HepG2 (cell line): ENCODE measurements around the gene KCNH1. TPM values are rescaled to one million over a fixed set of nuclear protein-coding genes. Genes with fewer than 3 reads are reported as not detected.

Source experiments
- PLRG1 ChIP-seq: fragments of 450-650 bp; conservative IDR thresholded peaks from 2 replicates; pipeline ENCODE4 v1.6.1; 2016
- TAF1 ChIP-seq: sonication (generic); formaldehyde crosslinking; IDR thresholded peaks from 2 replicates; pipeline ENCODE4 v1.4.0; 2020; ENCODE audit warnings: missing genetic modification reagents
- ZBTB38 ChIP-seq: sonication (generic); formaldehyde crosslinking; IDR thresholded peaks from 2 replicates; pipeline ENCODE4 v1.5.1; 2020; ENCODE audit warnings: mild to moderate bottlenecking, missing genetic modification reagents
- ZNF782 ChIP-seq: sonication (generic); formaldehyde crosslinking; IDR thresholded peaks from 2 replicates; pipeline ENCODE4 v1.4.0; 2020; ENCODE audit warnings: missing genetic modification reagents, mild to moderate bottlenecking, borderline replicate concordance
- ZSCAN12 ChIP-seq: sonication (generic); formaldehyde crosslinking; IDR thresholded peaks from 2 replicates; pipeline ENCODE4 v1.9.0; 2021; ENCODE audit warnings: mild to moderate bottlenecking, missing genetic modification reagents
- polyA plus RNA-seq, 8 experiments: library from polyadenylated mRNA; depleted of rRNA in 3 of 8; stranded (reverse) in 7 of 8; unstranded in 1 of 8; fragments of >200 nt; fragmentation: Illumina TruSeq in 4 of 8; extraction: Trizol in 4 of 8; gene quantifications; 2 replicates each; pipeline versions ENCODE4 v1.2.1 to v1.2.3, GENCODE V29; 2011 to 2016; ENCODE audit warnings: low read depth in 4 of 8, missing spikeins in 1 of 8, mixed read lengths in 1 of 8; ENCODE audit not compliant: insufficient read depth in 1 of 8
- total RNA-seq, 5 experiments: library from RNA; depleted of rRNA; stranded (reverse); fragments of >200 nt; fragmentation: Illumina TruSeq; extraction: Trizol; gene quantifications; 2 replicates each; pipeline ENCODE4 v1.2.3, GENCODE V29; 2016; ENCODE audit warnings: low read depth in 1 of 5
- TF ChIP-seq, protein P1 (sequence below), 2 experiments: fragments of 450-650 bp in 1 of 2; sonication (generic) in 1 of 2; formaldehyde crosslinking in 1 of 2; IDR thresholded peaks; 2 replicates each; pipeline versions ENCODE4 v1.6.1 to v1.8.0; 2016 to 2022; ENCODE audit warnings: antibody characterized with exemption in 1 of 2, mild to moderate bottlenecking in 1 of 2, missing genetic modification reagents in 1 of 2
- TF ChIP-seq, protein P2 (sequence below): IDR thresholded peaks from 2 replicates; pipeline ENCODE4 v1.6.1; 2016
- TF ChIP-seq, protein P3 (sequence below): sonication (generic); formaldehyde crosslinking; IDR thresholded peaks from 2 replicates; pipeline ENCODE4 v1.9.0; 2022; ENCODE audit warnings: low read depth, missing genetic modification reagents
- TF ChIP-seq, protein P4 (sequence below): sonication (generic); formaldehyde crosslinking; IDR thresholded peaks from 2 replicates; pipeline ENCODE4 v1.8.1; 2023; ENCODE audit warnings: mild to moderate bottlenecking, missing genetic modification reagents
- TF ChIP-seq, protein P5 (sequence below): sonication (generic); formaldehyde crosslinking; IDR thresholded peaks from 2 replicates; pipeline ENCODE4 v1.5.0; 2020; ENCODE audit warnings: mild to moderate bottlenecking, missing genetic modification reagents

KCNH1 gene
- total and polyA plus RNA-seq, 2 of the 13 experiments (the other 11 are each of a cell fraction or from before 2014, with no cell fraction given), result not detected

DNA sequence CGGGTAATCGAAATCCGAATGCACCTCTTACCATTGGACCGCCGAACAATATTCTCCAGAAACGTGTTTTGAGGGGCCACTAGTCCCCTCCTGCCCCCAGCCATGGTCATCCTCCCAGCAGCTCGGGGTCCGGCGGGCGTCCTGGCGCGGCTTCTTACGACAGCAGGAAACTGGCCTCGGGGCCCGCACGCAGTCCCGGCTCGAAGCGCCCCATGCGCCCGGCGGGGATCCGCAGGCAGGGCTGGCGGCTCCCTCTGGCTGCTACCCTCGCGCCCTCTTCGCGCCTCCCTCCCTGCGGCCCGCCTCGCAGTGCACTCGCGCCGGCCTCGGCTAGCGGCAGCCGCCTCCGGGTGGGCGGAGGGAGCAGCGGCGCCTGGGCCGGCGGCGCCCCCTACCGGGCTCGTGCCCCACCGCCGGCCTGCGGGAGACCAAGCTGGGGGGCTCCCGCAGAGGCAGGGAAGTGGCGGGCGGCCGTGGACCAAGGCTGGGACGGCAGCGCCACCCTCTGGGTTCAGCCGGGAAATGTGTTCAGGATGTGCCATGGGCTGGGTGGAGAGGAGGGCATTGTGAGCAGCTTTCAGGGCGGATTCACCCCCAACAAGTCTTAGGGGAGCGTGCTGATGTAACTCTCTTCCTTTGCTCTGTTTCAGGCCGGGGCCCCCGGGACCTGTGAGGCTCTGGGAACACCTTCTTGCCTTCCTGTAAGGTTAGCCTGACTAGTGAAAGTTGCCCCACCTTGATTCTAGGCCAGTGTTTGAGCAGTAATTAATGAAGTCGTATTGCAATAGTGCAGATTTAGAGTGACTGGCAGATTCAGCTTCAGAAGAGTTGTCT lies at the start of gene KCNH1 (continued):
- TF ChIP-seq, protein P1, sequence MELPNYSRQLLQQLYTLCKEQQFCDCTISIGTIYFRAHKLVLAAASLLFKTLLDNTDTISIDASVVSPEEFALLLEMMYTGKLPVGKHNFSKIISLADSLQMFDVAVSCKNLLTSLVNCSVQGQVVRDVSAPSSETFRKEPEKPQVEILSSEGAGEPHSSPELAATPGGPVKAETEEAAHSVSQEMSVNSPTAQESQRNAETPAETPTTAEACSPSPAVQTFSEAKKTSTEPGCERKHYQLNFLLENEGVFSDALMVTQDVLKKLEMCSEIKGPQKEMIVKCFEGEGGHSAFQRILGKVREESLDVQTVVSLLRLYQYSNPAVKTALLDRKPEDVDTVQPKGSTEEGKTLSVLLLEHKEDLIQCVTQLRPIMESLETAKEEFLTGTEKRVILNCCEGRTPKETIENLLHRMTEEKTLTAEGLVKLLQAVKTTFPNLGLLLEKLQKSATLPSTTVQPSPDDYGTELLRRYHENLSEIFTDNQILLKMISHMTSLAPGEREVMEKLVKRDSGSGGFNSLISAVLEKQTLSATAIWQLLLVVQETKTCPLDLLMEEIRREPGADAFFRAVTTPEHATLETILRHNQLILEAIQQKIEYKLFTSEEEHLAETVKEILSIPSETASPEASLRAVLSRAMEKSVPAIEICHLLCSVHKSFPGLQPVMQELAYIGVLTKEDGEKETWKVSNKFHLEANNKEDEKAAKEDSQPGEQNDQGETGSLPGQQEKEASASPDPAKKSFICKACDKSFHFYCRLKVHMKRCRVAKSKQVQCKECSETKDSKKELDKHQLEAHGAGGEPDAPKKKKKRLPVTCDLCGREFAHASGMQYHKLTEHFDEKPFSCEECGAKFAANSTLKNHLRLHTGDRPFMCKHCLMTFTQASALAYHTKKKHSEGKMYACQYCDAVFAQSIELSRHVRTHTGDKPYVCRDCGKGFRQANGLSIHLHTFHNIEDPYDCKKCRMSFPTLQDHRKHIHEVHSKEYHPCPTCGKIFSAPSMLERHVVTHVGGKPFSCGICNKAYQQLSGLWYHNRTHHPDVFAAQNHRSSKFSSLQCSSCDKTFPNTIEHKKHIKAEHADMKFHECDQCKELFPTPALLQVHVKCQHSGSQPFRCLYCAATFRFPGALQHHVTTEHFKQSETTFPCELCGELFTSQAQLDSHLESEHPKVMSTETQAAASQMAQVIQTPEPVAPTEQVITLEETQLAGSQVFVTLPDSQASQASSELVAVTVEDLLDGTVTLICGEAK (IDR thresholded peaks at IDR 0.05), result no peak
- TF ChIP-seq, protein P1 (CRISPR knock-in tag; IDR thresholded peaks at IDR 0.05), result no peak
- TF ChIP-seq, protein P2, sequence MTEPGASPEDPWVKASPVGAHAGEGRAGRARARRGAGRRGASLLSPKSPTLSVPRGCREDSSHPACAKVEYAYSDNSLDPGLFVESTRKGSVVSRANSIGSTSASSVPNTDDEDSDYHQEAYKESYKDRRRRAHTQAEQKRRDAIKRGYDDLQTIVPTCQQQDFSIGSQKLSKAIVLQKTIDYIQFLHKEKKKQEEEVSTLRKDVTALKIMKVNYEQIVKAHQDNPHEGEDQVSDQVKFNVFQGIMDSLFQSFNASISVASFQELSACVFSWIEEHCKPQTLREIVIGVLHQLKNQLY (CRISPR knock-in tag), result no peak
- TF ChIP-seq ZBTB38 (CRISPR knock-in tag) (0 out of 2 replicates have a peak, but pooled peaks have one; percentile 24), ZNF782 (CRISPR knock-in tag) (no peak), ZSCAN12 (CRISPR knock-in tag) (no peak), TAF1 (no peak), PLRG1 (no peak)
- TF ChIP-seq, protein P3, sequence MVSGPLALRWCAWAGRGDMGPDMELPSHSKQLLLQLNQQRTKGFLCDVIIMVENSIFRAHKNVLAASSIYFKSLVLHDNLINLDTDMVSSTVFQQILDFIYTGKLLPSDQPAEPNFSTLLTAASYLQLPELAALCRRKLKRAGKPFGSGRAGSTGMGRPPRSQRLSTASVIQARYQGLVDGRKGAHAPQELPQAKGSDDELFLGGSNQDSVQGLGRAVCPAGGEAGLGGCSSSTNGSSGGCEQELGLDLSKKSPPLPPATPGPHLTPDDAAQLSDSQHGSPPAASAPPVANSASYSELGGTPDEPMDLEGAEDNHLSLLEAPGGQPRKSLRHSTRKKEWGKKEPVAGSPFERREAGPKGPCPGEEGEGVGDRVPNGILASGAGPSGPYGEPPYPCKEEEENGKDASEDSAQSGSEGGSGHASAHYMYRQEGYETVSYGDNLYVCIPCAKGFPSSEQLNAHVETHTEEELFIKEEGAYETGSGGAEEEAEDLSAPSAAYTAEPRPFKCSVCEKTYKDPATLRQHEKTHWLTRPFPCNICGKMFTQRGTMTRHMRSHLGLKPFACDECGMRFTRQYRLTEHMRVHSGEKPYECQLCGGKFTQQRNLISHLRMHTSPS, result no peak
- TF ChIP-seq, protein P4, sequence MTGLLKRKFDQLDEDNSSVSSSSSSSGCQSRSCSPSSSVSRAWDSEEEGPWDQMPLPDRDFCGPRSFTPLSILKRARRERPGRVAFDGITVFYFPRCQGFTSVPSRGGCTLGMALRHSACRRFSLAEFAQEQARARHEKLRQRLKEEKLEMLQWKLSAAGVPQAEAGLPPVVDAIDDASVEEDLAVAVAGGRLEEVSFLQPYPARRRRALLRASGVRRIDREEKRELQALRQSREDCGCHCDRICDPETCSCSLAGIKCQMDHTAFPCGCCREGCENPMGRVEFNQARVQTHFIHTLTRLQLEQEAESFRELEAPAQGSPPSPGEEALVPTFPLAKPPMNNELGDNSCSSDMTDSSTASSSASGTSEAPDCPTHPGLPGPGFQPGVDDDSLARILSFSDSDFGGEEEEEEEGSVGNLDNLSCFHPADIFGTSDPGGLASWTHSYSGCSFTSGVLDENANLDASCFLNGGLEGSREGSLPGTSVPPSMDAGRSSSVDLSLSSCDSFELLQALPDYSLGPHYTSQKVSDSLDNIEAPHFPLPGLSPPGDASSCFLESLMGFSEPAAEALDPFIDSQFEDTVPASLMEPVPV (CRISPR knock-in tag), result peak; percentile 42; the same call in 1 of the 2 replicates
- TF ChIP-seq, protein P5, sequence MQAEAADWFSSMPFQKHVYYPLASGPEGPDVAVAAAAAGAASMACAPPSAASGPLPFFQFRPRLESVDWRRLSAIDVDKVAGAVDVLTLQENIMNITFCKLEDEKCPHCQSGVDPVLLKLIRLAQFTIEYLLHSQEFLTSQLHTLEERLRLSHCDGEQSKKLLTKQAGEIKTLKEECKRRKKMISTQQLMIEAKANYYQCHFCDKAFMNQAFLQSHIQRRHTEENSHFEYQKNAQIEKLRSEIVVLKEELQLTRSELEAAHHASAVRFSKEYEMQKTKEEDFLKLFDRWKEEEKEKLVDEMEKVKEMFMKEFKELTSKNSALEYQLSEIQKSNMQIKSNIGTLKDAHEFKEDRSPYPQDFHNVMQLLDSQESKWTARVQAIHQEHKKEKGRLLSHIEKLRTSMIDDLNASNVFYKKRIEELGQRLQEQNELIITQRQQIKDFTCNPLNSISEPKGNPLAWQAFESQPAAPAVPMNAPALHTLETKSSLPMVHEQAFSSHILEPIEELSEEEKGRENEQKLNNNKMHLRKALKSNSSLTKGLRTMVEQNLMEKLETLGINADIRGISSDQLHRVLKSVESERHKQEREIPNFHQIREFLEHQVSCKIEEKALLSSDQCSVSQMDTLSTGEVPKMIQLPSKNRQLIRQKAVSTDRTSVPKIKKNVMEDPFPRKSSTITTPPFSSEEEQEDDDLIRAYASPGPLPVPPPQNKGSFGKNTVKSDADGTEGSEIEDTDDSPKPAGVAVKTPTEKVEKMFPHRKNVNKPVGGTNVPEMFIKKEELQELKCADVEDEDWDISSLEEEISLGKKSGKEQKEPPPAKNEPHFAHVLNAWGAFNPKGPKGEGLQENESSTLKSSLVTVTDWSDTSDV (CRISPR knock-in tag), result no peak
